H9 (cell line): ENCODE results near the gene ASTN2. TPM values are rescaled to one million over a fixed set of nuclear protein-coding genes. Genes with fewer than 3 reads are reported as not detected.

ENCODE experiments used
- DNase-seq: peaks from one replicate; pipeline ENCODE4 v3.0.0-alpha.2; 2017
- H2AFZ ChIP-seq: one replicate; pipeline ENCODE4 v1.6.1; 2013; ENCODE audit warnings: mild to moderate bottlenecking, low read length, control low read depth, moderate library complexity
- H2AK5ac ChIP-seq: 2 replicates; pipeline ENCODE4 v1.6.1; 2013; ENCODE audit warnings: low read length, control low read depth, mixed read lengths; ENCODE audit not compliant: insufficient read length
- H2BK120ac ChIP-seq: one replicate; pipeline ENCODE4 v1.6.1; 2013; ENCODE audit warnings: low read depth, mild to moderate bottlenecking, low read length, control low read depth, inconsistent platforms; ENCODE audit not compliant: poor library complexity, severe bottlenecking
- H2BK12ac ChIP-seq: 2 replicates; pipeline ENCODE4 v1.6.1; 2013; ENCODE audit warnings: low read length, control low read depth, mixed read lengths, low read depth; ENCODE audit not compliant: insufficient read length
- H2BK15ac ChIP-seq: 2 replicates; pipeline ENCODE4 v1.6.1; 2013; ENCODE audit warnings: low read depth, low read length, control low read depth
- H2BK20ac ChIP-seq: one replicate; pipeline ENCODE4 v1.6.1; 2013; ENCODE audit warnings: low read depth, mild to moderate bottlenecking, low read length, control low read depth, inconsistent platforms; ENCODE audit not compliant: poor library complexity, severe bottlenecking
- H2BK5ac ChIP-seq: 2 replicates; pipeline ENCODE4 v1.6.1; 2013; ENCODE audit warnings: low read length, control low read depth, mixed read lengths; ENCODE audit not compliant: insufficient read length
- H3K14ac ChIP-seq: 2 replicates; pipeline ENCODE4 v1.6.1; 2013; ENCODE audit warnings: low read length, control low read depth; ENCODE audit not compliant: insufficient read depth
- H3K18ac ChIP-seq: 2 replicates; pipeline ENCODE4 v1.6.1; 2013; ENCODE audit warnings: low read depth, mild to moderate bottlenecking, mixed read lengths, low read length, control low read depth; ENCODE audit not compliant: insufficient read length
- H3K23ac ChIP-seq: 2 replicates; pipeline ENCODE4 v1.6.1; 2013; ENCODE audit warnings: low read length, control low read depth, mixed read lengths, low read depth; ENCODE audit not compliant: insufficient read length
- H3K23me2 ChIP-seq: 2 replicates; pipeline ENCODE4 v1.6.1; 2013; ENCODE audit warnings: low read depth, mild to moderate bottlenecking, mixed read lengths, low read length, control low read depth; ENCODE audit not compliant: insufficient read length, poor library complexity, severe bottlenecking
- H3K27ac ChIP-seq: 2 replicates; pipeline ENCODE4 v1.5.1; 2013; ENCODE audit warnings: low read length, control low read depth, mixed read lengths, low read depth; ENCODE audit not compliant: insufficient read length
- H3K27me3 ChIP-seq: 2 replicates; pipeline ENCODE4 v1.6.1; 2013; ENCODE audit warnings: low read length, control low read depth, inconsistent platforms; ENCODE audit not compliant: insufficient read depth
- H3K4ac ChIP-seq: 2 replicates; pipeline ENCODE4 v1.6.1; 2013; ENCODE audit warnings: low read depth, mild to moderate bottlenecking, control low read depth, inconsistent platforms, low read length, moderate library complexity
- H3K4me1 ChIP-seq: 2 replicates; pipeline ENCODE4 v1.6.1; 2013; ENCODE audit warnings: low read length, control low read depth, inconsistent platforms; ENCODE audit not compliant: insufficient read depth
- H3K4me2 ChIP-seq: 2 replicates; pipeline ENCODE4 v1.6.1; 2013; ENCODE audit warnings: low read length, control low read depth, mixed read lengths; ENCODE audit not compliant: insufficient read length, insufficient read depth
- H3K56ac ChIP-seq: 2 replicates; pipeline ENCODE4 v1.6.1; 2013; ENCODE audit warnings: low read depth, mild to moderate bottlenecking, mixed read lengths, low read length, control low read depth; ENCODE audit not compliant: insufficient read length
- H3K79me1 ChIP-seq: 2 replicates; pipeline ENCODE4 v1.6.1; 2013; ENCODE audit warnings: low read depth, mild to moderate bottlenecking, moderate library complexity, low read length, control low read depth, inconsistent platforms; ENCODE audit not compliant: insufficient read depth, poor library complexity, severe bottlenecking
- H3K79me2 ChIP-seq: 2 replicates; pipeline ENCODE4 v1.6.1; 2013; ENCODE audit warnings: low read length, control low read depth, inconsistent platforms; ENCODE audit not compliant: insufficient read depth
- H3K9ac ChIP-seq: 2 replicates; pipeline ENCODE4 v1.6.1; 2013; ENCODE audit warnings: low read length, control low read depth, mixed read lengths; ENCODE audit not compliant: insufficient read length; ENCODE audit errors: extremely low read depth
- H3K9me3 ChIP-seq: one replicate; pipeline ENCODE4 v1.6.1; 2013; ENCODE audit warnings: low read depth, low read length, inconsistent platforms; ENCODE audit not compliant: control insufficient read depth
- H3T11ph ChIP-seq: one replicate; pipeline ENCODE4 v1.6.1; 2013; ENCODE audit warnings: mild to moderate bottlenecking, low read length, control low read depth, inconsistent platforms
- H4K20me1 ChIP-seq: one replicate; pipeline ENCODE4 v1.6.1; 2013; ENCODE audit not compliant: control insufficient read depth, insufficient read length, insufficient read depth
- H4K5ac ChIP-seq: 2 replicates; pipeline ENCODE4 v1.6.1; 2013; ENCODE audit warnings: low read depth, mild to moderate bottlenecking, mixed read lengths, low read length, control low read depth; ENCODE audit not compliant: insufficient read length
- H4K8ac ChIP-seq: replicated peaks from 2 replicates; pipeline ENCODE4 v1.6.1; 2013; ENCODE audit warnings: low read length, control low read depth, mixed read lengths, low read depth; ENCODE audit not compliant: insufficient read length
- H4K91ac ChIP-seq: 2 replicates; pipeline ENCODE4 v1.6.1; 2013; ENCODE audit warnings: low read depth, mild to moderate bottlenecking, moderate library complexity, mixed read lengths, low read length, control low read depth; ENCODE audit not compliant: insufficient read length
- H3K27ac Mint-ChIP-seq, 3 experiments: 2 replicates in 2 of 3; 3 replicates in 1 of 3; pipeline ENCODE4 v1.8.0; 2020 to 2021; ENCODE audit warnings: mixed read lengths in 3 of 3, mild to moderate bottlenecking in 1 of 3, moderate library complexity in 1 of 3
- H3K27me3 Mint-ChIP-seq: 2 replicates; pipeline ENCODE4 v1.8.0; 2021; ENCODE audit warnings: low read depth, mild to moderate bottlenecking, moderate library complexity, mixed read lengths
- H3K36me3 Mint-ChIP-seq, 3 experiments: 2 replicates in 2 of 3; 3 replicates in 1 of 3; pipeline ENCODE4 v1.8.0; 2020 to 2021; ENCODE audit warnings: low read depth in 3 of 3, mixed read lengths in 3 of 3; ENCODE audit not compliant: insufficient read depth in 1 of 3
- H3K4me1 Mint-ChIP-seq, 2 experiments: 2 replicates each; pipeline ENCODE4 v1.8.0; 2020; ENCODE audit warnings: mixed read lengths in 2 of 2
- H3K4me3 Mint-ChIP-seq, 2 experiments: 2 replicates in 1 of 2; 3 replicates in 1 of 2; pipeline ENCODE4 v1.8.0; 2020 to 2021; ENCODE audit warnings: mild to moderate bottlenecking in 2 of 2, mixed read lengths in 2 of 2, moderate library complexity in 1 of 2
- H3K9me3 Mint-ChIP-seq, 2 experiments: 2 replicates in 1 of 2; 3 replicates in 1 of 2; pipeline ENCODE4 v1.8.0; 2020; ENCODE audit warnings: mild to moderate bottlenecking in 2 of 2, mixed read lengths in 2 of 2, moderate library complexity in 1 of 2
- CTCF ChIP-seq: fragments of 200-600 bp; sonication (generic); conservative IDR thresholded peaks from 3 replicates; pipeline ENCODE4 v1.8.0; 2021; ENCODE audit warnings: antibody characterized with exemption, mild to moderate bottlenecking
- WGBS: extraction: QIAGEN DNeasy Blood & Tissue Kit; methylation state at CpG from one replicate; pipeline ENCODE4 v1.1.7; 2013; ENCODE audit warnings: missing lambda C conversion rate, low lambda C conversion rate, mixed read lengths; ENCODE audit not compliant: insufficient read length; ENCODE audit errors: extremely low coverage; 5-methylcytosine and 5-hydroxymethylcytosine counted together
- total RNA-seq: library from RNA; stranded (reverse); gene quantifications from 2 replicates; pipeline ENCODE4 v1.2.1, GENCODE V29; 2021

Gene ASTN2
- total RNA-seq, 1 experiment from 2014 or later: 9.7 TPM

DNA sequence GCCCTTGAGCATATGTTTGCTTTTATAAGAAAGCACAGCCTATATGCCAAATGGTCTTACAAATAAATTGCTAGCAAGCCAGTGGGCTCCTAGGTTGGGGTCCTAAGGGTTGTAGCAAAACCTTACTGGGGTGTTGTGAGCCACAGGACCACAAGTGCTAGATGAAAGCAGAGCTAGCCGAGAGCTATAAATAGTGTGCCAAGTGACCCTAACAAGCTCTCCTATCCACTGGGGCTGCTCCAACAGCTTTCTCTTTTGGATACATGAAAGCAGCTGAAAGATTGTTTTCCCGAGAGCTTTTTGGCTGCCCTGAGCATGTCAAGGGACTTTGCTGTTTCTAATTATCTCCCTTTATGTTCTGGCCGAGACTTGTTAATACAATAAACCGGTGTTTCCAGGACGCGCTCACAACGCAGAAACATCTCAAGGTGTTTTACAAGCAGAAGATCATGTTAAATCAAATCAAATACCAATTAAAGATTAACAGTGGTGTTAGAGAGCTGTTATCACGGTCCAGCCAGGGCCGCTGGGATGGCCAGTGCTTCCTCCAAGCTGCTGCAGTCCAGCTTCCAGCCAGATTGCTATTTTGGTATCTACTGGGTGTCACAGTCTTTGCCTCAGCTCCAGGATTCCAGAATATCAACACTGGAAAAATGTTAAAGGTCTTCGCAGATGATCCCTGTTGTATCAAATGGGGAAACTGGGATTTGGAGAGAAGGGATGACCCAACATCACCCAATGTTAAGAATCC is 351.0 kb downstream of the ASTN2 start:
- peaks cover 0 to 3% of the 10 kb centered on the region in 2 experiments; a peak in 1 of 5 replicates for H3K9me3 Mint-ChIP-seq
- no peaks in the 10 kb centered on the region for H4K20me1 ChIP-seq
- no peaks in the 10 kb centered on the region for H3K79me2 ChIP-seq
- no peaks in the 10 kb centered on the region for H3K79me1 ChIP-seq
- H4K8ac ChIP-seq: no peak overlapping the region
- H3K18ac ChIP-seq: no peak overlapping the region
- H3K27ac Mint-ChIP-seq: no peak overlapping the region
- no peak overlapping the region for H3K9ac ChIP-seq
- H2BK120ac ChIP-seq: no peak overlapping the region
- no CpG with 5 or more reads among the region's 10 CpGs for WGBS
- TF ChIP-seq CTCF: no peak
- no peaks in the 10 kb centered on the region for H3K9me3 ChIP-seq
- no peaks in the 10 kb centered on the region for H3K36me3 Mint-ChIP-seq
- no peak overlapping the region for H2BK5ac ChIP-seq
- no peaks in the 10 kb centered on the region for H3K23me2 ChIP-seq
- H4K91ac ChIP-seq: no peak overlapping the region
- H3K23ac ChIP-seq: no peak overlapping the region
- H3K4me1 Mint-ChIP-seq: peaks cover 6 to 9% of the 10 kb centered on the region in 2 experiments
- no peaks in the 10 kb centered on the region for H3K27me3 Mint-ChIP-seq
- no peaks in the 10 kb centered on the region for H3K27me3 ChIP-seq
- H3T11ph ChIP-seq: no peak overlapping the region
- H3K14ac ChIP-seq: no peak overlapping the region
- no peak overlapping the region for H2BK20ac ChIP-seq
- no peak overlapping the region for H3K27ac ChIP-seq
- no peak overlapping the region for H2AFZ ChIP-seq
- H3K4me2 ChIP-seq: no peak overlapping the region
- no peak overlapping the region for H4K5ac ChIP-seq
- no peak overlapping the region for H3K56ac ChIP-seq
- DNase-seq: no peak
- H2BK12ac ChIP-seq: no peak overlapping the region
- no peaks in the 10 kb centered on the region for H3K4me1 ChIP-seq
- H2AK5ac ChIP-seq: no peak overlapping the region
- no peak overlapping the region for H3K4ac ChIP-seq
- no peak overlapping the region for H2BK15ac ChIP-seq
- H3K4me3 Mint-ChIP-seq: no peak overlapping the region
